NCI-H226 (cell line): ENCODE data around the gene MARCHF3.
"Not testable (repeated sequence)": the region's sequence is repeated elsewhere in the genome, so short reads cannot be mapped to it uniquely, and the experiment has no call there.

Source experiments
- DNase-seq: peaks from one replicate; pipeline ENCODE4 v3.0.0-alpha.2; 2015

The MARCHF3 gene

DNA sequence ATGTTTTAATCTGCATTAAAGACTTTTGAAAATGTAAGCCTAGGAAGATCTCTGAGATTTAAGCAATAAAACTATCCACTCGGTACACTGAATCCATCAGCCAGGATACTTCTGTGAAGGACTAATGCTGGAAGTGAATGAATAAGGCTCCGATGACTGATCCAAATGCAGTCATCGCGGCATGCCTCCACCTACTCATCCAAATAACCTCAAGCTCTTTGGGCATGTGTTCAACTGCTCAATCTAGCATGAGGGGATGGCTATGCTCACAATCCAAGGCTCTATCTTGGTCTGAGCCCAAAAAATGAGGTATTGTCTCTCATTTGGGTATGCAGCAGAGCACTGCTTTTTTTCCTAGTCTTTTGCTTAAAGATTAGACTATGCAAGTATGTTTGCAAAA, 19.2 kb downstream of the MARCHF3 start:
- peak; percentile 95 for DNase-seq

DNA sequence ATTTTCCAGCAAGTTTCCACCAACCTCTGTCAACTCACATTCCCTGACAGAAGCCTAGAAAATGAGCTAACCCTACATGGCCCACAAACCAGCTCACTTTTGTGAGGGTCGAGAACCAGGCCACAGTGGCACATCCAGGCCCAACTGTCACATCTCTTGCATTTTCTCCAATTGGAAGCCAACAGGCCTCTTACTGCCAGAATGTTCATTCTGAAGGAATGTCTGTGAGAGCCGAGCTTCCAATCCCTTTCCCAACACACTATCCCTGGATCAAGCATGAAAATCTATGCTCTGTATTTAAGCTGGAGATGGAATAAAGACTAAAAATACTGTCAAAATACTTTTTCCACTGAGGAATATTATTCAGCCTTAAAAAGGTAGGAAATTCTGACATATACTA, 20.0 kb downstream of the MARCHF3 start:
- peak; percentile 17 for DNase-seq

DNA sequence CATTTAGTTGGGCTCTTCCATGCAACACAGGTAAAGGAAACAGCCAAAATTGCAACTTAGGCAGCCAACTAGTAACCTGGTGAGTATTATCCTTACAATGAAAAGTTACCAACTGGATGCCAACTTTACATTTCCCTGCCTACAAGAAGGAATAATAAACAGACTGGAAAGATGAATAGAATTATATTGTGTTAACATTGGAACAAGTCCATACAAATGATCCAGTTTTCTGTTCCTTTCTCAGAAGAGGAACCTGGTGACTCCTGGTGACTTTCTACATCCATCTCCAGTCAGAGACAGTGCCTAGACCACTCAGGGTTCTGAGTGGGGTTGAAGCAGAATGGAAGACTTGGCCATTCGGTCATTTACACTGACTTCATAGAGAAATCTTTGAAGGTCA, 20.6 kb downstream of the MARCHF3 start:
- no peak for DNase-seq

DNA sequence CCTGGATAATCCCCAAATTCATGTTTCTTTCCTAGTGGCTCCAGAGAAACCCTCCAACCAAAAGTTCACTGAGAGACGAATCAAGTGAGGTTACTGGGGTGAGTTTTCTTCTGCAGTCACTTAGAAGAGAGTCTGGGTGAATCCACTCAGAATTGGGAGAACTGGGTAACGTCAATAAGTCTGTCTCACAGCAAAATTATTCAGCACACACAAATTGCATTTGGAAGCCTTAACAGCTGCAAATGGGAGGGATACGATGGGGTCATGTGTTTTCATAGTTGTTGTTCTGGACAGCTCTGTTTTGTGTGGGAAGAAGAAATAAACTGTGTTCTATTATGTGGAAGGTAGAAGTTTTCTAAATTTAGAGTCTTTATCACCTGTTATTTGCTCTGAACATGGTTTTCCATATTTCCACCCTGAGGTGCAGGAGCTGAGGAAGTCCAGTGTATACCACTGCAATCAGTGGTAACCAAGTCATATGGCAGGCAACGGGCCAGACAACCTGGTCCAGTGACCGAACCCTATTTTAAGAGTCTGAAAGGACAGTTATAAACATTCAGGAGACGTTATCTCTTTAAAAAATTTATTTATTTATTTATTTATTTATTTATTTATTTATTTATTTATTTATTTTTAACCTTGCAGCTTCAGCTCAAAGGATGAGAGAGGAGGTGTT, 21.9 kb downstream of the MARCHF3 start:
- DNase-seq = no peak

DNA sequence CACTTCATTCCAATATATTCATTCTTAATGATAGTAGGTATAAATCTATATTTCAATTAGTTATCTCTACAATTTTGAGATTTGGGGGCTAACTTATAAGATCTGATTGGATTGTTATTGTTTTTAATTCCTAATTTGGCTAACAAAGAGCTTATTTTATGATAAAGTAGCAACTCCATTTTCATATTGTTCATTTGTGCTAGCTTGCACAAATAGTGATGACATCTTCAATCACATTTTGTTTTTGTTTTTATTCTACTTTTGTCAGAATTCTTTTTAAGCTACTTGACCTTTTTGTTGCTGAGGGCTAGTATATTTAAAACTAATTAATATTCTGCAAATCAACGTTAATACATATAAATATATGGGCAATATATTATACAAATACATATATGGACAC, 22.8 kb downstream of the MARCHF3 start:
- DNase-seq = no peak

DNA sequence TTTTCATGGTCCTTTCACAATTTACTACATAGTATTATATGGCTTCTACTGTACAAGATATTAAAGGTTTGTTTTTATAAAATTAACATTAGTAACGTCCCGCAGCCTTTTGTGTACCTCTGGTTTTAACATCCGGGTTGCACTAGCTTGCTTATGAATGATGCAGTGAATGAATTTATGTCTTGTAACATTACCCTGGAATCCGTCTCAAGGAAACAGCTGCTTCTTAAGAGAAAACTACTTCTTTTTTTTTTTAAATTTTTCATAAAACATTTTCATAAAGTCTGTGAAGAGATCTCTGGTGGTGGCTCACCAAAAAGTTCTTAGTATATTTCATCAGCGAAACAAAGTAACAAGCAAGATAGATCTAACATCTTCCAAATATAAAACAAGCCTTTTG, 23.6 kb downstream of the MARCHF3 start:
- no peak for DNase-seq

DNA sequence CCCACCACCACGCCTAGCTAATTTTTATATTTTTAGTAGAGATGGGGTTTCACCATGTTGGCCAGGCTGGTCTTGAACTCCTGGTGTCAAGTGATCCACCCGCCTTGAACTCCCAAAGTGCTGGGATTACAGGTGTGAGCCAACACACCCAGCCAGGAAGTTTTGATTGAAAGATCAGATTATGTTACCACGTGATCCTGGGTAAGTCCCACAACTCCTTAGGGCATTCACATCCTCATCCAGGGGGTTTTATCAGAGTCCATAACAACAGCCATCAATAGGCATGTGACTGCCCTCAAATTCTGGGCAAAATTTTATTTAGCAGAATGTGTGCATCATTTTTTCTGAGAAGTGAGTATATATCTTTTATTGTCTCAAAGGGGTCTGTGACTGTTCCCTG, 25.1 kb downstream of the MARCHF3 start:
- DNase-seq = not testable (repeated sequence)

DNA sequence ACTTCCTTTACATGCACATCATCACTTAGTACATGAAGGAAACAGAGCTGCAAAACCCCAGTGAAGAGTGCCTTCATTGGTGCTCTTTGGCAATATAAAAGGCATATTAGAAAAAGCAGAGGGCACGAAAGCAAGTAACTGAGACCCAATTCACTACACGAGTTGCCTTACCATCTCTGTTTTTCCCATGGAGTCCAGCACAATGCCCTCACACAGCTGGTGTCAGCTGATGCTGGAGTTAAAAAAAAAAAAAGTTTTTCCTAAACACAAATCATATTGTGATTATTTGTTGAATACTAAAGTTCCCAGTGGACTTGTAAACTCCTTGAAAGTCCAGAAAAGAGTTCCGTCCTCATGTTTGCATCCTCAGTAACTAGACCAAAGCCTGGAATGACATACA, 25.6 kb downstream of the MARCHF3 start:
- DNase-seq = no peak

DNA sequence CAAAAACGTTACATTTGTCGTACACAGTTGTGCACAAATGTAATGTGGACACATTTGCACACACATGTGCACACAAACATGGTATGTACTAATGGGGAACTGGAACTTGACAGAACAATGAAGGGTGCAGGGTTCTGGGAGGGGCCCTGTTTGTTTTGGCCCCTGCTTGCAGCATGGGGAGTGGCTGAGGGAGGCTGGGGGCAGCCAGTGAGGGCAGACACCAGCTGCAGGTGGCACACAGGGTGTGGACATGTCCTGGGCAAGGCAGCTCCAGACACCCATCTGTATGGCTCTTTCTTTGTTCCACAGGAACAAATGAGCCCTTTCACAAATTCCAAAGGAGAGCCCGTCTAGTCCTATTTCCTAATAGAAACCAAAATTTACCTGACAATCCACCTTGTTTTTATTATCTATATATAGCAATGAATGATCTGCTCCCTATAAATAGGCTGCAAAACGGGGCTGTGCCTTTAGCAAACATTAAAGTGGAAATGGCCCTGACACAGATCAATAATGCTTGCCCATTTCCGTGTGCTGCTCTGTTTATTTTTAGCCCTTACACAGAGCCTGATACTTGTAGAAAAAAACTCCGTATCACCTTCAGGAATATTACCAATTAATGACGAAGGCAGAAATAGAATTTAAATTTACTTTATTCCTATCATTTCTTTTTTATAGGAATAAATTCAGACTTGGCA, 26.4 kb downstream of the MARCHF3 start:
- no peak for DNase-seq

DNA sequence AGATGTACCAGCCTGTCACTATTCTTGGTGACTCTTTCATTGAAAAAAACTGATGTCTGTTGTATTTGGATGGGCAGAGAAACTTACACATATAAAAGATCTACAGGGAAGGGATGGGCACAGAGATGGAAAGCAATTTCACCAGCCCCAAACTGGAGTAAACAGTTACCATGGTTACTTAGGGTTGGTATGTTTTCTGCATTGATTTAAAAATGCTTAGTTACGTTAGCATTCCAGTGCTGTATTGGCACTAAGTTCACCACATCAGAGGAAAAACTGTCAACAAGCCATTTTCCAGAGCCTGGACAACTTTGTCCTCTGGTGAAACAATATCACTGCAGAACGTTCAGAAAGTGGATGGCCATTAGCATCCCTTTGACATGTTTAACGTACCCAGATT, 28.0 kb downstream of the MARCHF3 start:
- DNase-seq = peak; percentile 56

DNA sequence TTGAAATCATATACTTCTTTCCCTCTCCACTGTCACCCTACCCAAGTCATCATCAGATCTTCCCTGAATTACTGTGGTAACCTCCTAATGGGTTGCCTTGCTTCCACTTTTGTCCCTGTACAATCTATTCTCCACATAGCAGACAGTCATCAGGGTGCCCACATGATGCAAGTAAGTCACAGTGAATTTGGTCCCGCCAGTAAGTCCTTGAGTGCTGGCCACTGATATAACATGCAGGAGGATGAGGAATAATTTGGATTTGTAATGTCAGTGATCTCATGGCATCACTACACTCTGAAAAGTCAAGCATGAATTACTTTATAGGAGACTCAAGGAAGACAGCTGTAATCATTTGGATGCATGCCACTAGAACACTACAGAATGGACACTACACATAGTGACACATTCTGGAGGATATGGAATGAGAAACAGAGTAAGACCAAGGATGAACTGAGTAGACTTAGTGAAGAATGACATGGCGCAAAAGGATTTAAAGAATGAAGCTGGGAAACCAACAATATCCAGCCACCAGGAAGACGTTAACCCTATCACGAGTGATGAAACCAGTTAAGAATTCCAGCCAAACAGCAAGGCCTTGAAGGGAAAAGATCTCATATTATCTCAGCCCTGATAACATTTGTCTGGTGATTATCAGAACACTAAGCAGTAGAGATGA, 28.6 kb downstream of the MARCHF3 start:
- peak; percentile 98 for DNase-seq

DNA sequence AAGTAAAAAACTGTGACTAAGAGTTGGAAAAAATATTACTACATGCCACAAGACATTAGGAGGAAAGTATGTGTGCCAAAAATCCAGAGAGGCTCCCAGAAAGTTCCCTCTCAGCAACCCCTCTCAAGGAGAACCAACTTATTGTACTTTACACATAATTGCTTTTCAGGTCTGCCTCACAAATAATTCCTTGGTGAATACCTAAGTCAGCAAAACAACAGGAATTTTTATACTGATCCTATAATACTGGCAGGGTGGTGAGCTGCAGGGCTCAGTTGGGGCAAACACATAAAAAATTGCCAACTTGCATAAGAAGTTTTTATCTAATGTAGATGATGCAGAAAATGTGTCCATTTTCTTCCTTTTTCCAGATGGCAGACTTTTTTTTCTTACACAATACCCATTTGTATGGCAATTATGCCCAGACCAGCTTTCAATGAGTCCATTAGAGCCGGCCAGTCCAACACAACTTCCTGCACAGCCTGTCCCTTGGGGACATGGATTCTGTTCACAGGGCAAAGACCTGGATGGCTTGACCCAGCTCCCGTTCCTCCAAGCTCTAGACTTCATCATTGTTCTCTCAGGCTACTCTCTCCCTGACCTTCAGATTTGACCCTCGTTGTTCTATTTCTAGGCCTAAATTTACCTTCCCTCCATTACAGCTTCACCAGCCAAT, 31.3 kb downstream of the MARCHF3 start:
- DNase-seq = no peak

DNA sequence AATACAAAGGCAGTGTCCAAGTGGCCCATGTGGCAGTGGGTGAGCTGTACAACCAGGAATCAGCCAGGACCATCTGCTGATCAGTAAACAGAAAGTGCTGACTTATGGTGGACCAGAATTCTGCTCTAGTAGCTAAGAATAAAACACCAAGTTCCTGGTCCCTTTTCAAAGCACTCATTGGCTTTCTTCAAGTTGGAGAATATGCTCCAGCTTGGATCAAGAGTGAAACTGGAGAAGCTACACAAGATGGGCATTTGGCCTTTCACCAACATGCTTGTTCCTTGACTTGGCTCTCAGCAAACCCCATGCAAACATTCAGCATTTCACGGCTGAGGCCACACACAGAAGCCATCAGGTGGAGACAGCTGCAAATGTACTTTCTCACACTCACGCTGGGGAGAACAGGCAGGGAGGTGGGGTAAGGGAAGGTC, 32.1 kb downstream of the MARCHF3 start:
- DNase-seq = no peak

DNA sequence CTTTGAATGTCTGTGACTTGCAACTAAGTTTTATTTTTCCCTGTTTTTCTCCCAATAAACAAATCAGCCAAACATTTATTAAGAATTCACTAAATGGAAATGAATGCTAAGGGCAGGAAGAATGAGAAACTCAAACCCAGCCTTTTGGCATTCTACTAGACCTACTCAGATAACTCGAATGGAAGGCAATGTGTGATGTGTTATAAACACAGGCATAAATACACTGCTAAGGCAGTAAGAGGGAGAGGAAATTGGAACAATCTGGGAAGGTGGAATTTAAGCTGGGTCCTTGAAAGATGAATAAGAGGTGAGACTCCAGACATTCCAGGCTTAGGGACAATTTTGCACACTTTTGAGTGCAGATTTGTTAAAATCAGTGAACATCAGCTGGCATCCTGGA, 34.7 kb downstream of the MARCHF3 start:
- DNase-seq = no peak

DNA sequence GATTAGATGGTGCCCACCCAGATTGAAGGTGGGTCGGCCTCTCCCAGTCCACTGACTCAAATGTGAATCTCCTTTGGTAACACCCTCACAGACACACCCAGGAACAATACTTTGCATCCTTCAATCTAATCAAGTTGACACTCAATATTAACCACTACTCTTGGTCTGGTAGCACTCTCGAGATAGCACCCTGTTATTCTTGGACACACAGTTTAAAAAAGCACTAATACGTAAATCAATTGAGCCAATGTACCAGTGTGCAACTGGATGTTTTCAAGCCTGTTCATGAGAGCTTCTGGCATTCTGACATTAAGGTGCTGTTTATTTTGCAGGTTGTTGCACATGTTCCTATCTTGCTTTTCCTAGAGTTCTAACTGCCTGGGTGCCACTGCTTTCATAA, 35.3 kb downstream of the MARCHF3 start:
- no peak for DNase-seq

DNA sequence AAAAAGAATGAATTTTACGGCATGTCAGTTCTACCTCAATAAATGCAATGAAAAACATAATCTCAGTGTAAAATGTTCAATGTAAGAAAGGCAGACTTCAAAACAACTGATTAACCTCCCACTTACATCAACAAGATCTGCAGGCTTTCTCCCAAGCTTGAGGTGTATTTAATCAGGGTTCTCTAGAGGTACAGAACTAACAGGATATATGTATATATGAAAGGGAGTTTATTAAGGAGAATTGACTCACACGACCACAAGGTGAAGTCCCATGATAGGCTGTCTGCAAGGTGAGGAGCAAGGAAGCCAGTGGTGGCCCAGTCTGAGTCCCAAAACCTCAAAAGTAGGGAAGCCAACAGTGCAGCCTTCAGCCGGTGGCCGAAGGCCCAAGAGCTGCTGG, 35.9 kb downstream of the MARCHF3 start:
- DNase-seq = no peak

DNA sequence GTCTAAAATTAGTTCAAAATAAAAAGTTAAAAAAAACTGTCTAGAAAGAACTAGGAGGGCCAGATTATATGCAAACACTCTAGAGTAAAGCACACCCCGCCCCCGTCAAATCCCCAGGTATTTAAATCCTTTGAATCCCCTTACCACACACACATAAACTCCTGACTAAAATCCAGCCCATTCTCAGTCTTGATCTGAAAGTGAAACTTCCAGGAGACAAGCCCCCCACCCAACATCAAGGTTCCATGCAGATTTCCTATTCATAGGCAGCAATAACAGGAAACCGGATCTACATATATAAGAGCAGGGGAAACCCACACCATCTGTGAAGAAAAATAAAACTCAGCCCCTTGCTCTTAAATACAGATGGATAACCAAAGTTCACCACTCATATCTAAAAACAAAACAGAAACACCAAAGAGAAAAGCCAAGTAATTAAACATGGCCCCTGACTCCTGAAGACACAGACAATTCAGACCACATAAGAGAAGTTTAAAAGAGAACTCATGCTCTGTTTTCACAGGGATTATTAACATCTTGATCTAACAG, 42.3 kb downstream of the MARCHF3 start:
- no peak for DNase-seq

DNA sequence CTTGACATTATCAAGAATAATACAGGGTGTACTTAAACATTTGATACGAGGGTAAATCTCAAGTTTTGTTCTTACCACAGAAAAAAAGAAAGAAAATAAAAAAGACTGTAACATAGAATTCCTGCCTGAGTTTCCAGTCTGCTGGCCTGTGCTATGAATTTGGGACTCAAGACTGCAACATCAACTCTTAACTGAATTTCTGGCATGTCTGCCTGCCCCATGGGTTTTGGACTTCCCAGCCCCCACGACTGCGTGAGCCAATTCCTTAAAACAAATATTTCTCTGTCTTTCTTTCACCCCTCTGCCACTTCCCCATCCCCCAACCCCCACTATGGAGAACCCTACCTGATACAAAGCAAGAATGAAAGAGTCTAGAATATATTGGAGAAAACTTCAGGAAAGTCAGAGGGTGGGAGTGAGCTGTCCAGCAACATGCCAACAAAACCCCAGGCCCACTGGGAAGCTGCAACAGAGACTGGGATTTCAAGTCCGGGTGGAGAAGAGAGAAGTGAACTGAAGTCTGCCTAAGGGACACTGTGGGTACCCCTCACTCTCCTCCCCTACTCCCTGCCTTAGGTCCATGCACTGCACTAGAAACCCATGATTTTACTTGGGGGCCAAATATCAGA, 43.0 kb downstream of the MARCHF3 start:
- no peak for DNase-seq

DNA sequence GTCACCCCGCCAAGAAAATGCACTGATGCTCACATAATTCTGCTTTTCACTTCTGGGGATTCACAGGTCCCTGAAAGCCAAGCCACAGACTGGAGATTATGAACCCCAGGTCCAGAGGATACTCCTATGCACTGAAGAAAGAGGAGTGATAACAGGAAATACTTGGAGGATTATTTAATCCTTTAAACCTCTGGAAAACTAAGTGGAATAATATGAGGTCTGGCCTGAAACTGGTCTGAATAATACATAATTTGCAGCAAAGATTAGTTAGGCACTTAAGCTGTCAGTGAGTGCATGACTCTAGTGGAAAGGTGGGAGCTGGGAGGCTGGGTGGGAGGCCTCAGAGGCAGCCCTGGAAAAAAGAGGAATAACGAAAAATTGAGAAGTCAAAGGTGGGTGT, 45.7 kb downstream of the MARCHF3 start:
- DNase-seq = peak; percentile 74

DNA sequence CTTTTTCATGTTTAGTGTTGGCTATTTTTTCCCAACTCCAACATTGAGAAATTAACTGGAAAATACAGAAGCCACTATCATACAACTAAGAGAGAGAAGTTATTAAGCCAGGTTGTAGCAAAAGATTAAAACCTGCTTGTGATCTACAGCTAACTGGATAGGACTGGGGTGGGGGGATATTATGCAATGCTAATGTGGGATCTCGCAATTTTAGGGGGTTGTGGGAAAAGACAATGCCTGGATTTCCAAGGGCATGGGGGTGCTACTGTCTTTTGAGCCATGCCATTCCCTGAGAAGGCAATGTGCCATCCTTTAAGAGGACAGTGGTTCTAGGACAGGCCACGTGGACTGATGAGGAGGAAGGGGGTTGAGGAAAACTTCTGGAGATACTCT, 46.5 kb downstream of the MARCHF3 start:
- no peak for DNase-seq

DNA sequence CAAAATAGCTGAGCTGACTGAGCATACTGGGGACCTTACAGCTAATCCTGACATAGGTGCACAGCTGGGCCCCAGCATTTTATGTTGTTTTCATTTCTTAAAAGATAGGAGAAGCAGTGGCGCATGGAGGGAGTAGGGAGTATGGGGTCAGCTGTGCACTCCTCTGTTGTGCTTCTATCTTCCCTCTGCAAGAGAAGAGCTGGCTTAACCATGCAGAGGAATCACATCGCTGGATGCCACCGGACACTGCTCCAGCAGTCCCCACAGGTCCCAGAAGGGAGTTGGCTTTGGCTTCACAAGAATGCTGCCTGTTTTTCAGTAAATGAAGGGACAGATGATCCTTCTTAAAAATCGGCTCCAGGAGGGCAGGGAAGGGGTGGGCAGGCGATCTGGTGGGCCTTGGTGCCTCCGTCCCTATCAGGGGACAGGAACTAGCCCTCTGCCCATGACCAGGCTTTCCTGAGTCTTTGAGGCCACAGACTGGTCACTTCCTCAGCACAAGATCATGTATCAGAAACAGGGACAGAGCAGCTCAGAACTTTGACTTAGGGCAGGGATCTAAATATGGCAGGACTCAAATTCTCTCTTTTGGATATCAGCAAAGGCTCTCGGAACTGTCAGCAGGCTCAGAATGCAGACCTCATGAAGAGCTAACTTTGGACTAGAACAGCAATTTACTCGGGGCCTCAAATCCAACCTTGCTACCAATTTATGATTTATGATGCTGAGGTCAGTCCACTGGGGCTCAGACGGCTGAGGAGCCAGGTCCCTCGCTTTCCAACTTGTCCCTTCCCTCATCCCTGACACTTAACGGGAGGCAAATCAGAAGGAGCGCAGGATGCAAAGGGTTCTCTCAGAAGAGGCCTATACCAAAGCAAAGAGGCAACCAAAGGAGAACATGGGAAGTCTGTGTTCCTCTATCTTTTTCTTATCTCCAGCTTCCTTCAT, 47.2 kb downstream of the MARCHF3 start:
- no peak for DNase-seq

DNA sequence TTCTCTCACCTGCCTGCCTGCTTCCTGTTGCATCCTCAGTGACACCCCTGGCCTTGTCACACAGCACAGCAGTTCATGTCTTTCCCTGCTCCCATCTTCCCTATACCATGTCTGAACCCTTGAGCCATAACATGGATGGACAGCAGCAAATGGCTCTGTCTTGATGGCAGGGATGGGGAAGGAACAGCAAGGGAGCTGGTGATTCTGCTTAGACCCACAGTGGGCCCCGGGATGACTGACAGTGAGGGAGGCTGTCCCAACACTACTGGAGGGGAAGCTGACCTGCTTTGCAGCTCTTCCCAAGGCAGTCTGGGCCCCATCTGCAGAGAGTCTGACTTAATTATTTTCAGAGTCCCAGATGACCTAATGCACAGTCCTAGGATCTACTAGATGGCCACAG, 48.2 kb downstream of the MARCHF3 start:
- no peak for DNase-seq
